LNCAP (cell line): Measurements from ENCODE around the gene KIAA0319L.

Source experiments
- CTCF ChIP-seq: fragments of 450-650 bp; IDR thresholded peaks from 2 replicates; pipeline ENCODE4 v1.5.1; 2017; ENCODE audit warnings: mild to moderate bottlenecking

KIAA0319L gene

GRCh38 chr1:35511305-35511704, 45.9 kb downstream of the KIAA0319L start:
- no peak for TF ChIP-seq CTCF

DNA sequence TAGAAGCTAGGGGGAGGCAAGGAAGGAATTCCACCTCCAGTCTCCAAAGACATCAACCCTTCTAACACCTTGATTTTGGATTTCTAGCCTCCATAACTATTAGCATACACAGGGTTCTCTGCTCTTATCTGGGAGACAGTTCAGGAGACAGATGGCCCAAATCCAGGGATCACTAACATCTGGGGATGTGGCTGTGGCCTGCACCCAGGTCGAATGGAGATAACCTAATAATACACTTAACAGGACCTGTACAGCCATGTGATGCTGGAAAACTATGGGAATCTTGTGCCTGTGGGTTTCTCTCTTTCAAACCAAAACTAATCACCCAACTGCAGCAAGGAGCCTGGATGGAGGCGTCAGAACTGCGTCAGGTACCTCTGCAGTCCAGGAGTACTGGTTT, 47.6 kb downstream of the KIAA0319L start:
- no peak for TF ChIP-seq CTCF

DNA sequence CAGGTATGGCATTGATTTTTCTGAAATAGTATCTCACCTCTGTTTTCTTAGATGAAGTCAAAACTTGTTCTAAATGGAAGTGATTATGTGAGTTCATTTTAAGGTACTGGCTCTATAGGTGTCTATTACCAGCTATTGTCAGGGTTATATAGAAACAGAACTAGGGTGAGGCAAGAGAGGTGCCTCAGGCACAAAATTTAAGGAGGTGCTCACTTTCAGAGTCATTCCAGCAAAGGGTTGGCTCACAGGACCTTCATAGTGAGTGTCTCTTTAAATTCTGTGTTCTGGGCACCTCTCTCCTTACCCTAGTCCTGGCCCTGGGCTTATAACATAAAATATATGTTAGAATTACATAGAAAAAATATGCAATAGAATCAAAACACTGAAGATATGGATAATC, 49.3 kb downstream of the KIAA0319L start:
- TF ChIP-seq CTCF = no peak

- TF ChIP-seq CTCF = no peak
Measured at GRCh38 chr1:35506960-35507912, 50.0 kb downstream of the KIAA0319L start.

DNA sequence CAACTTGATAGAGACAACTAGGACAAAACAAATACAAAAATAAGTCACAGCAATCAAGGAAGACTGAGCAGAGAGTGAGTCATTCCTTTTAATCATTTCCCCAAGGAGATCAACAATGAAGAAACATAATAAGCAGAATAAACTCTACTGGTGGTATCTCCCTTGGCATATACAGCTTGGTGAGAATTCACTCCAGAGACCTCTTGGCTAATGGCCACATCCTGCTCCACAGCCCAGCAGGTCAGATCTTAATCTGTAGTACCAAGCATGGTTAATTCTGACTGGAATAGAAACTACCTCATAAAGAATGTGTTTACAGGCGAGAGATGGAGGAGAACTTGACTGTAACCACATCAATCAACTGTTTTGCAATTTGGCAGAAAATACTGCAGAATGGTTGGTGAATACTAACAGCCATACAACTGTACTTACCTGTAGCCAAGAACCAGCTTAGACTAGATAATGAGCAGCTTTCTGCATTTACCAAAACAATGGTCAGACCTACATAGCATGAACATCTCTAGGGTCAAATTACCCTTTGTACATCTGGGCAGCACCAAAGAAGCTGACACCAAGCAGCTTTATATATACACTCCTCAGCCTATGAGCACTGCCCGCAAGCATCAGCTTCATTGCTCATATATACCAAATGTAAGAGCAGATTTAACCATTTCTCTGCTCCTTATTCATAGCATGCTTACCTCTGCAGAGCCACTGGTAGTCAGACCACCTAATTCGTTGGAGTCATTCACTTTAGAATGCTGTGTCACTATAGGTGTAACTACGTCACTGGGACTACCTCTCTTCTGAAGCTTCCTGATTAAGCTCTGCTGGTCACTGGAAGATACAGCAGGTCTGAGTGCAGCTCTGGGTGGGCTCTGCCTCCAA, 51.0 kb downstream of the KIAA0319L start:
- no peak for TF ChIP-seq CTCF

DNA sequence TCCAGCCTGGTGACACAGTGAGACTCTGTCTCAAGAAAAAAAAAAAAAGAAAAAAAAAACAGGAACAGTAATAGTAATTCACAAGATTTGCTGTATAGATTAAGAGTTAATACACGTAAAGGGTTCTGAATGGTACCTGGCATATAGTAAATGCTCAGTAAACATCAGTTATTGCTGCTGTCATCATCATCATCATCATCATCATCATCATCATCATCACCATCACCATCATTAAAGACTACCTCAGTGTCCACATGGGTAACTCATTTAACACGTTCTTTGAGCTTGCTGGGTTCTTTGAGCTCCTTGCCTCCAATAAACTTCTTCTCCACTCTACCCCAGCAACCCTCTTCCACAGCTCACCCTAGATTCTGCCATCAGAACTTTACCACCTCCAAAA, 55.0 kb downstream of the KIAA0319L start:
- TF ChIP-seq CTCF = no peak

- no peak for TF ChIP-seq CTCF
Measured at GRCh38 chr1:35500439-35500838, 56.8 kb downstream of the KIAA0319L start.
